GM18873 (cell line): ENCODE results near the gene MDGA2.
"Not testable (repeated sequence)": the region's sequence is repeated elsewhere in the genome, so short reads cannot be mapped to it uniquely, and the experiment has no call there.

Experiments used
- ATAC-seq: cut with Tn5 transposase; IDR thresholded peaks from one replicate; pipeline ENCODE4 v1.9.1; 2021; ENCODE audit warnings: mild to moderate bottlenecking, moderate library complexity, moderate number of reproducible peaks; ENCODE audit not compliant: unreplicated experiment, low FRiP score

Gene MDGA2

DNA sequence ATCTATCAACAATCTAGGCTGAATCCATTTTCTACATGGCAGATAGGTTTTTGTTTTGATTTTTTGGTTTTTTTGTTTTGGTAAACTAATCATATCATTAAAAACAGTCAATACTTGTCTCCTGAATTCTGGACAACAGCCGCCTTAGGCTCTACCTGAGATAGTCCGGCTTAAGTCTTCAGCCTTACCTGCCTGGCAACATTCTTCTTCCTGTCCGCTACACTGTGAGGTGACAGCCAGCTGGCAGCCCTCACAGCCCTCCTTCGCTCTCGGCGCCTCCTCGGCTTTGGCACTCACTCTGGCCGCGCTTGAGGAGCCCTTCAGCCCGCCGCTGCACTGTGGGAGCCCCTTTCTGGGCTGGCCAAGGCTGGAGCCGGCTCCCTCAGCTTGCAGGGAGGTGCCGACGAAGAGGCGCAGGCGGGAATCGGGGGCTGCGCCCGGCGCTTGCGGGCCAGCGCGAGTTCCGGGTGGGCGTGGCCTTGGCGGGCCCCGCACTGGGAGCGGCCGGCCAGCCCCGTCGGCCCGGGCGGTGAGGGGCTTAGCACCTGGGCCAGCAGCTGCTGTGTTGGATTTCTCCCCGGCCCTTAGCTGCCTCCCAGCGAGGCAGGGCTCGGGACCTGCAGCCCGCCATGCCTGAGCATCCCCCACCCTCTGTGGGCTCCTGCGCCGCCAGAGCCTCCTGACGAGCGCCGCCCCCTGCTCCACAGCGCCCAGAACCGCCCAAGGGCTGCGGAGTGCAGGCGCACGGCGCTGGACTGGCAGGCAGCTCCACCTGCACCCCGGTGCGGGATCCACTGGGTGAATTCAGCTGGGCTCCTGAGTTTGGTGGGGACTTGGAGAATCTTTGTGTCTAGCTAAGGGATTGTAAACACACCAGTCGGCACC lies 49.0 kb downstream of the MDGA2 start:
- ATAC-seq: no peak

DNA sequence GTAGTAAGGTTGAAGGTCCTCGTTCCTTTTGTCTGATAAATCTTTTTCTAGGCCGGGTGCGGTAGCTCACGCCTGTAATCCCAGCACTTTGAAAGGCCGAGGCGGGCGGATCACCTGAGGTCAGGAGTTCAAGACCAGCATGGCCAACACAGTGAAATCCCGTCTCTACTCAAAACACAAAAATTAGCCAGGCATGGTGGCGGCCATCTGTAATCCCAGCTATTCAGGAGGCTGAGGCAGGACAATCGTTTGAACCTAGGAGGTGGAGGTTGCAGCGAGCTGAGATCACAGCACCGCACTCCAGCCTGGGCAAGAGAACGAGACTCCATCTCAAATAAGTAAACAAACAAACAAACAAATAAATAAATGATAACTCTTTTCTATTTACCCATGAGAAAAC lies 51.3 kb downstream of the MDGA2 start:
- ATAC-seq: not testable (repeated sequence)

GRCh38 chr14:47619392-47619791 lies 56.0 kb downstream of the MDGA2 start:
- ATAC-seq: no peak

DNA sequence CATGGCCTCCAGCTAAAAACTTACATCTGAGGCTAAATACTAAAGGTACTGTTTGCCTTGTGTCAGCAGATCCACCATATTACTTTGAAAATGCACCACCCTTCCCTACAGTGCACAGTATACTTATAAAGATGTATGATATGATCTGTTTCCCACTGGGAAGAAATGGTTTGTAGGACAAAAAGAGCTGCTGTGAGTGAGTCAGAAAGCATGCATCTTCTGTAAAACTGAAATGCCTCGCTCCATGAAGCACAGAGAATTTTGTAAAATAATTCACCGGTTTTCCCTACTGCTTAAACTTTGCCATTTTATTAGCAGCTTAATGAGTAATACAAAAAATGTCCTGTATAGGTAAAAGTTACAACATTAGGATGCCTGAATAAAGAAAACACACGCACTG lies 68.8 kb downstream of the MDGA2 start:
- ATAC-seq: no peak

DNA sequence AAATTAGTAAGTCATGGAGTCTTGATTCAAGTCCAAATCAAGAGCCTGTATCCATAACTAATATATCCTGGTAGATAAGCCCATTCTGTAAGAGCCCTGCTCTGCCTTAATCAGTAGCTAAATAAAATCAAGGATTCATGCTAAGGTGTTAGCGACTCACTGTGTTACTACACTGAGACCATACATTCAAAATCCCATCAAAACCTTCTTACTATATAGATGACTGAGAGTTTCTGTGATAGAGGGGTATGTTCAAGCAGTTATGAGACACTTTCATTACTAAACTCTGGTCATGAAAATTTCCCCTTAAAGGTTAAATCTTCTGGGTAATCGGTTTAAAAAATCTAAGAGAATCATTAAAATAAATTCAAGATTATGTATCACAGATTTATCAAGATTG lies 78.5 kb downstream of the MDGA2 start:
- no peak for ATAC-seq

DNA sequence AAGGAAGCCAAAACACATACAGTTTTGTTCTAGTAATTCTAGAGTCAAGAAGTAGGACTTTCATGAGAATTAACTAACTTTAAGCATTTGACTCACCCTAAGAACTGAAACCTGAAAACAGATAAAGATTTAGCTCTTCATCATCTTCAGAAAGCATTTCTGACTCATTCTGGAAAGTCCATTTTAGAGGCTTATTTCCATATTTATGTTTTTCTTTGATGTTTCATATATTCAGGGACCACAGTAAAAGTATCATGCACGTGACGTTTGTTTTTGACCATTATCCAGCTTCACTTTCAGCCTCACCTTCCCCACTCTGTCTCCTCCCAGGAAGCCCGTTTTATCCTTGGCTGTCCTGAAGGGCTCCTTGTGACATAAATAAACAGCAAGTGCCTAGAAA lies 79.2 kb downstream of the MDGA2 start:
- ATAC-seq: peak; percentile 78

GRCh38 chr14:47595552-47595951 lies 79.9 kb downstream of the MDGA2 start:
- ATAC-seq: no peak

GRCh38 chr14:47590767-47591495 lies 84.5 kb downstream of the MDGA2 start:
- ATAC-seq: no peak

DNA sequence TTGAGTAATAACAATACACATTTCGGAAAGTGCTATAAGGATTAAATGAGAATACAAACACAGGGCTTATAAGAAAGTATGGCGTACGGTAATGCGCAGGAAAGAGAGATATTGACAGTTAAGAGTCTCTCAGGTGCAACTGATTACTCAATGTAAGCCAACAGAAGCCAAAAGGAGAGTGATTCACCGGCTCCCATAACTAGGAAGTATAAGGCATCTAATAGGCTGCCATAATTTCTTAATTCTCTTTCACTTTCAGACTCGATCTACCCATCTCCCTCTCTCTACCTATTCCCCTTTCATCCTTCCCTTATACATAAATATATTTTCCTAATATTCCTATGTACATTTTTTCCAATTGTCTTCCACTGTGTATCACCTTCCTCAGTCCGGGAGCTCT lies 90.0 kb downstream of the MDGA2 start:
- ATAC-seq: no peak

DNA sequence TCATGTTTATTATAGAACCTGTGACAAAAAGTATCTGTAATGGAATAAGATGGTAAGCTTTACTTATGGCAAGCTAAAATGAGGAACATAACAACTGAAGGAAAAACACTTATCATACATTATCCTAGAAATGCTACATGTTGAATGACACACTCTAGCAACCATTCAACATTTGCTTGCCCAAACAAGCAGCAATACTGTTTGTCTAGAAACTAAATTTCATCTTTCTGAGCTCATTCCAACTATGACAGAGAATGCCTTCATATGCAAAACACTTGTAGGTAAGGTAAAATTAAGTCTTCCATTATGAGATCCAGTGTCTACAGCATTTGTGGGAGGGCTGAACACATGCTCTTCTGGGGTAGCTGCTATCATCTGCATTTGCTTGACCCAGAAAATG lies 108.1 kb downstream of the MDGA2 start:
- ATAC-seq: no peak

DNA sequence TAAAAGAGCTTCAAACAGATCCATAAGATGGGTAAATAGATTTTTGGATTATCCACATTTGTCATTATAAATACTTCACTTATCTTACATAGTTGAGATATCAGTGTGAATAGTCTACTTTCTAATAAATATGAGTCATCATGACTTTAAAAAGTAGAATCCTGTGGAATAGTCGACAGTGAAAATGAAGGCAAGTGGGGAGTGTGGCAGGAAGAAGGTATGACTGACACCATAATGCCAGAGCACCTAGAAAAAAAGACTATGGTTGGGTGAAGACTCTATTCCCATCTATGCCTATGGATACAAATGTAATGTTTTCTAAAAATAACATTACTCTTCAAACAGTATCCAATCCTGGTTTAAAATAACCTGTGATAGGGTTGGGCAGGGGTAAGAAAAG lies 117.5 kb downstream of the MDGA2 start:
- no peak for ATAC-seq

GRCh38 chr14:47555333-47555732 lies 120.1 kb downstream of the MDGA2 start:
- ATAC-seq: no peak

DNA sequence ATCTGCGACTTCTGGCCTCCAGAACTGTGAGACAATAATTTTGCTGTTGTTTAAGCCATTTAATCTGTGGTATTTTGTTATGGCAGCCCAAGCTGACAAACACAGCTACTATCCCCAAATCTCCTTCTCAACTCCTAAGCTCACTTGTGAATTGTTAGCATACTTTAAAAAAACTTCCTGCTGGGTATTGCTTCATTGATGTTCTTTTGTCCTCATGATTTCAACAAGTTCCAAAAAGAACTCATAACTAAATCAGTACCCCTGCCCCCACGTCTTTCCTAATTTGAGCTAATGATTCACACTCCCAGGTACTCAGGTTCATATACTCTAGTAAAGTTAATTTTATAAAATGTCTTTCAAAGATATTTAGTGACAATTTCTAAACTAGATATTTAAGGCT lies 125.5 kb downstream of the MDGA2 start:
- no peak for ATAC-seq

DNA sequence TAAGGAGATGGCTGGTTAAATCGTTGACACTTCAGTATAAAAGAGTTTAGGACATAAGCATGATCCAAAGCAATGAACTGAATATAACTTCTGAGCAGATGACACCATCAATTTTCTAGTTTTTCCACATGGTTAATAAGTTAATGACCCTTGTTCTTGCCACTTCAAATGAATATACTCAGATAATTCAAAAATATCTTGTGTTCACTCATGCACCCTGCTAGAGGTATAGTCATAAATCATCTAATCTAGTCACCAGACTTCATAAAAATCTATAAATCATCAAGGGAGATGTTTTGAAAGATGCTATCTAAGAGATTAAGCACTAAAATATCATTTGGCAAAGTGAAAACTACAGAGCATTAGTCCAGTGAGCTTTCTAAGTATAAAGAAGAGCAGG lies 131.9 kb downstream of the MDGA2 start:
- no peak for ATAC-seq

- ATAC-seq: no peak
Observed at GRCh38 chr14:47541662-47542061, 133.7 kb downstream of the MDGA2 start.

GRCh38 chr14:47539031-47539461 lies 136.4 kb downstream of the MDGA2 start:
- no peak for ATAC-seq

- no peak for ATAC-seq
Observed at GRCh38 chr14:47536341-47536740, 139.1 kb downstream of the MDGA2 start.

GRCh38 chr14:47526591-47527244 lies 148.7 kb downstream of the MDGA2 start:
- no peak for ATAC-seq

GRCh38 chr14:47524524-47524923 lies 150.9 kb downstream of the MDGA2 start:
- ATAC-seq: no peak

GRCh38 chr14:47520382-47520781 lies 155.0 kb downstream of the MDGA2 start:
- ATAC-seq: no peak

- ATAC-seq: no peak
Observed at GRCh38 chr14:47511829-47512228, 163.6 kb downstream of the MDGA2 start.
